ENCODE results near the gene FFAR2.

- no peak for TF ChIP-seq CTCF (IDR thresholded peaks at IDR 0.05)
- no peak for TF ChIP-seq POLR2A (IDR thresholded peaks at IDR 0.05)
Measured at GRCh38 chr19:35431145-35431807, 16.8 kb upstream of the FFAR2 start.

All from Peyer's patch (tissue), 4 donors.